ENCODE measurements around the gene PRX.
"Not testable (repeated sequence)": the region's sequence is repeated elsewhere in the genome, so short reads cannot be mapped to it uniquely, and the experiment has no call there.

PRX gene

GRCh38 chr19:40383668-40384248 lies 29.4 kb downstream of the PRX start:
- no peak for DNase-seq

DNA sequence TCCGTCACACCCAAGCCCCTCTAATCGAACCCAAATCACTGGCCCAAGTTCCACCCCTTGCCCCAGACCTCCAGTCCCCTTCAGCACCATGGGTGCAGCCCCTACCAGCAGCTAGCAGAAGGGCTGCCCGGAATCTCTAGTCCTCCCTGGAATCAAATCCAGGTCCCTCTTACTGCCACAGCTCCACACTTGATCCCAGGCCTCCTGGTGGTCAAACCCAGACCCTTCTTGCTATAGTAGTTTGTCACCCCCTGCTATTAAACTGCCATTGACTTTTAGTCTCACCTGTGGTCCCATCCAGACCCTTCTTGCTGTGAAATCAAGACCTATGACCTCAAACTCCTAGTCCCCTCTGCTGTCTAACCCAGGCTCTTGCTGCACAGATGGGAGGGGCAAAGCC lies 31.9 kb downstream of the PRX start:
- no peak for DNase-seq

- DNase-seq, result no peak
Measured at GRCh38 chr19:40380199-40381037, 32.8 kb downstream of the PRX start.

DNA sequence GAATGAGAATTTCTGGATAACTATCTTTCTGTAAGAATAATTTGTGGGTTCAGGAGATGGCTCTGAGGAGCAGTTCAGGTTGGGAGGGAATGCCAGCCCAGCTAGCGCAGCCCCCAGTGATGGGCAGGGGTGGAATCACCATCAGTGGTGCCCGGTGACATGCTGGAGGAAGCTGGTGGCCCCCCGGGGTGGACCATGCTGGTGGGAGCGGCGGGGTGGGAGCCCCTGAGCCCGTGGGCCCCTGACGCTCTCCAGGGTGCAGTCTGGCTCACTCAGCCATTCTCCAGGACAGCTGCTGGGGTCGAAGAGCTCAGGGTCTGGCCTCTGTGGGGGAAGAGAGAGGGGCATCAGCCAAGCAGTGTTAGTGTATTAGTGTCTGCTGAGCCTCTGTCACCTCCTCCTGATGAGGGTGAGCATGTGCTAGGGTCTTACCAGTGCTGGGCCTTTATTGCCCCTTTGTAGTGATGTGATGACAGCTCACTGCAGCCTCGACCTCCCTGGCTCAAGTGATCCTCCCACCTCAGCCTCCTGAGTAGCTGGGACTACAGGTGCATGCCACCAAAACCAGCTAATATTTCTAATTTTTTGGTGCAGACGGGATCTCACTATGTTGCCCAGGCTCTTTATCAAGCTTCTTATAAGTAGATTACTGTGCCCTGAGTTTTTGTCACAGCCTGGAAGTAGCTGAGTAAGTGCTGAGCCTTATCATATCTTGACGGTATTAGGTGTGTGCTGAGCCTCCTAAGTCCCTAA lies 33.6 kb downstream of the PRX start:
- DNase-seq, result no peak

- no peak for DNase-seq
Measured at GRCh38 chr19:40378509-40378908, 34.7 kb downstream of the PRX start.

GRCh38 chr19:40377876-40378385 lies 35.2 kb downstream of the PRX start:
- DNase-seq, result no peak

DNA sequence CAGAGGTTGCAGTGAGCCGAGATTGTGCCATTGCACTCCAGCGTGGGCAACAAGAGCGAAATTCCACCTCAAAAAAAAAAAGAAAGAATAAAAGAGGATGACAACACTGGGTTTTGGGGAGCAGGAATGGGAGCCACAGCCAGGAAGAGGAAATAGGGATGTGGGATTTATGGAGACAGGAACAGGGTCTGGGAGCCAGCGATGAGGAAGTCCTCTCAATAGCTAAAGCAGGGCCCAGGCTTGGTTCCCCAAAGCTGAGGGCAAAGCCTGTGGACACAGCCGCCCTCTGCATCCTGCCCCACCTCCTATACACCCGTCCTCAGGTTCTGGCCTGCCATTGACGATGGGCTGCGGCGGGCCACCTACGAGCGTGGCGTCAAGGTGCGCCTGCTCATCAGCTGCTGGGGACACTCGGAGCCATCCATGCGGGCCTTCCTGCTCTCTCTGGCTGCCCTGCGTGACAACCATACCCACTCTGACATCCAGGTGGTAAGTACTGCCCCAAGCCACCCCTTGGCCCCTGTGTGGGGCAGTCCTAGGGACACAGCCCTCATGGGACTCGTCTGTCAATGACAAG lies 36.8 kb downstream of the PRX start:
- no peak for DNase-seq

DNA sequence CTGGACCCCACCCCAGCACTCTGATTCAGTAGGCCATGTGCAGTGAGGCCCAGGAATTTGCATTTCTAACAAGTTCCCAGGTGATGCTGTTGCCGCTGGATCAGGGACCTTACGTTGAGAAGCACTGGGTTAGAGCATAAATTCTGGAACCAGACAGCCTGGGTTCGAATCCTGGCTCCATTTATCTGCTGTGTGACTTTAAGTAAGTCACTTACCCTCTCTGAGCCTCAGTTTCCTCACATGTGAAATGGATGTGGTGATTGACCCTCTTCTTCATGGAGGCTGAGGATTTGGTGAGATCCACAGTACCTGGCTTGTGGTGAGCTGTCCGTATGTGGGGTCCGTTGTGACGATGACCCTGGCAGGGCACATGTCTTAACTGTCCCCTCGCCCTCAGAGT lies 39.1 kb downstream of the PRX start:
- no peak for DNase-seq

- DNase-seq, result no peak
Measured at GRCh38 chr19:40371802-40372122, 41.4 kb downstream of the PRX start.

- DNase-seq, result no peak
Measured at GRCh38 chr19:40370997-40371801, 42.0 kb downstream of the PRX start.

GRCh38 chr19:40370253-40370652 lies 42.9 kb downstream of the PRX start:
- not testable (repeated sequence) for DNase-seq

GRCh38 chr19:40369797-40370196 lies 43.4 kb downstream of the PRX start:
- DNase-seq, result no peak

DNA sequence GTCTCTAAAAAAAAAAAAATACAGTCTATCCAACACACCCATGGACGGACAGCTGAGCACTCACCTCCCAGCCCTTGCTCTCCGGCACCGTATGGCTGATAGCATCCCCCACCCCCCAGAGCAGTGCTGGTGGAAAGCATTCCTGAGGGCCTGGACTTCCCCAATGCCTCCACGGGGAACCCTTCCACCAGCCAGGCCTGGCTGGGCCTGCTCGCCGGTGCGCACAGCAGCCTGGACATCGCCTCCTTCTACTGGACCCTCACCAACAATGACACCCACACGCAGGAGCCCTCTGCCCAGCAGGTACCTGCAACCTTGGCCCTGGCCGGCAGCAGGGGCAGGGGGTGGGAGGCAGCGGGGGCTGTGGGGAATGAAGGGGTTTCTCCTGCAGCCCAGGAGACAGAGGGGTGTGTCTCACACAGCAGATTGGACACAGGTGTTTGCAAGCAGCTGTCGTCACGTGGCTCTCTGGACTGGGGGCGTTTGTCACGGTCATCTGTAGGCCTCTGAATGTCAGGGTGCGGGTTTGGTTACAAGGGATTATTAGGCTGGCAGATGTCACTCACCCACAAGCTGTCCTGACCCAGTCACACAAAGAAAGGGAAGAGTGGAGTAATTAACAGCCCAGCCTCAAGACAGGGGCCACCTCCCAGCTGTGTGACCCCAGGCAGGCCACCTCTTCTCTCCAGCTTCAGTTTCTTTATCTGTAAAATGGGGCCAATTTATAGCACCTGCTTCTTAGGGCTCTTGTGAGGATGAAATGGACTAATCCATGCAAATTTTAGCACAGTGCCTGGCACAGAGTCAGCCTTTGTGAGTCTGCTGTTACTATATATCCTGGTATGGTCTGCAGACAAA lies 45.4 kb downstream of the PRX start:
- no peak for DNase-seq

GRCh38 chr19:40366697-40367561 lies 46.2 kb downstream of the PRX start:
- peak; percentile 17 for DNase-seq

DNA sequence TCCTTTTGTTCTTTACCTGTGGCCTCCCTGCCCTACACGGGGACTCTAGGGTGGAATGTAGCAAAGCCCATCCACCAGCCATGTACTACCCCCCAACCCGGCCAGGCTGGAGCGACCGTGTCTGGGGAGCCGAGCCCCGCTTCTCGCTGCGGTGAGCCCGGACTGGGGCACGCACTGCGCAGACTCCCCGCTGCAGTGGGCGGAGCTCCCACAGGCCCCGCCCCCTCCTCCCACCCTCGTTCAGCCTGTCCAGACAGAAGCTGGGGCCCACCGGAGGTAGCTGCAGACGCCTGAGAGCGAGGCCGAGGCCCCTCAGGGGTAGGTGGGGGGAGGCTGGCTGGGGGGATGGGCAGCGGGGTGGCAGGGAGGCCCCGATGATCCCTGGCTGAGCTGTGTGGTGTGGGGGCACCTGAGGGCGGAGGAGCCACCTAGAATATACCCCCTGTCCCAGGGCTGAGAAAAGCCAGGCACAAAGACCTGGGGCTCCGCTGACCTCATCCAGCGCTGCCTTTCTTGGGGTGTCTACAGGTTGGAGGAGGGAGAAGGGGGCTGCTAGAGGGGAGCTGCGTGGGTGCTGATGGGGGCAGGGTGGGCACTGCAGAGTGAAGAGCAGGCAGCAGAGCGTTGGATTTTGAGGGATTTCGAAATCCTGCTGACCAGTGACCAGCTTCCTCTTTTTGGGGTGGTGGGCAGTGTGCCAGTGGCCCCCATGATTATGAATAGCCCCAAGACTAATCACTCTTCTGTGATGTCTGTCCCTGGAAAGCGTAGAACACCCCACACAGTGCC lies 47.4 kb downstream of the PRX start:
- DNase-seq, result peak; percentile 19

DNA sequence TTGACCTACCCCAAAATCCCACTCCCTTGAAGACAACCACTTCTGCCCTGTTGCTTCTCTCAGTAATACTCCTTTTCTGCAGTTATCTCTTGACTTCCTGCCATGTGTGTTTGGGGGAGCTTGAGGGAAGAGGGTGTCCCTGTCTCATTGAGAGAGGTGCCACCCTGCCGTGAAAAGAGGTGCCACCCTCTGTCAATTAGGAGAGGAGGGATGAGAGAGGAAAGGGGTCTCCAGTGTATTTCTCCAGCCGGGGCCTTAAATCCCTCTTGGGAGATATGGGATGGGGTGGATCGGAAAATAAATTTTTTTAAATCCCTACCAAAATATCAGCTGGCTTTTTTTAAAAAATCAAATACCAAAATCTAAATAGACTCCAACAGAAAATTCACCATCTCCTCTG lies 48.2 kb downstream of the PRX start:
- DNase-seq, result no peak

GRCh38 chr19:40363069-40363468 lies 50.1 kb downstream of the PRX start:
- DNase-seq, result no peak

GRCh38 chr19:40362160-40362559 lies 51.0 kb downstream of the PRX start:
- DNase-seq, result no peak

DNA sequence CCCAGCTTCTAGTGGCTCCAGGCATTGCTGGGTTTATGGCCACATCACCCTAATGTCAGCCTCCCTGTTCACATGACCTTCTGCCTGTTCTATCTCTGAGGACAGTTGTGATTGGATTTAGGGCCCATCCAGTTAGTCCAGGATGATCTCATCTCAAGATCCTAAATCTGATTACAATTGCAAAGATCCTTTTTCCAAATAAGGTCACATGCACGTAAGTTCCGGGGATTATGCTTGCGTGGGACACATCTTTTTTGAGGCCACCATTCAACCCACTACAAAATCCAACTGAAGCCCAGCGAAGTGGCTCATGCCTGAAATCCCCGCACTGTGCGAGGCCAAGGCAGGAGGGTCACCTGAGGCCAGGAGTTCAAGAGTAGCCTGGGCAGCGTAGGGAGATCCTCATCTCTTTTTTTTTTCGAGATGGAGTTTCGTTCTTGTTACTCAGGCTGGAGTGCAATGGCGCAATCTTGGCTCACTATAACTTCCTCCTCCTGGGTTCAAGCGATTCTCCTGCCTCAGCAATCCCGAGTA lies 52.4 kb downstream of the PRX start:
- no peak for DNase-seq

Measured in NCI-H1417 treated with DMSO at 0.1 percent for 48 hours (cell line).